GM15510 (cell line): Measurements from ENCODE around the gene SLC25A23.
A peak's percentile ranks its signal among the peaks of the same experiment; 100 is the strongest.

ENCODE experiments used
- POLR2A ChIP-seq: IDR thresholded peaks from 3 replicates; pipeline ENCODE4 v1.6.1; 2011; ENCODE audit warnings: borderline replicate concordance; ENCODE audit not compliant: insufficient read length; ENCODE audit errors: extremely low read depth

The SLC25A23 gene

DNA sequence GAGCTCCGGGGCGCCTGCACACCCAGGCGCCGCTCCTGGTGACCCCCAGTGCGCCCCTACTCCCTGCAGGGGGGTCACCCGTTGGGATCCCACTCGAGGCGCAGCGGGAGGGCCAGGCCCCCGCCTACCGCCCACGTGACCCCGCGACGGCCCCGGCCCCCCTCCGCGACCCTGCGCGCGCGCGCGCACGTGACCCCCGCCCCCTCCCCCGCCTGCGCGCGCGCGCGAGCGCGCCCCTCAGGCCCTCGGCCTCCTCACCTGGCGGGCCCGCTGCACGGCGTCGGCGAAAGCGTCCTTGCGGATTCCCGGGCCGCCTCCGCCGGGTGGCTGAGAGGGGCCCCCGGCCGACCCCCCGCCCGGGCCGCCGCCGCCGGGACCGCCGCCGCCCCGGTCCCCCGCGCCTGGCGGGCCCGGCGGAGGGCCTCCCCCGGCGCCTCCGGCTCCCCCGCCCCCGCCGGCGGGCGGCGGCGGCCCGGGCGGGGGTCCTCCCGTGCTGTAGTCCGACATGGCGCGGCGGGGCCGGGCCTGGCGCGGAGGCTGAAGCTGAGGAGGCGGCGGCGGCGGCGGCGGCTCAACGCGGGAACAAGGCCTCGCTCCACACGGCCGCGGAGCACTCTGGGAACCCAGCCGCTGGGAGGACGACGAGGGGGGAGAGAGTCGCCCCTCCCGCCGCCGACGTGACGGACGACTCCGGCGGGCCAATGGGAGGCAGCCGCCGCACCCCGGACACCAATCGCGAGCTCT is 35.2 kb downstream of the SLC25A23 start, which contains the start of gene KHSRP:
TSS of gene KHSRP (minus strand) at position 617 of the 744 bp plus-strand sequence. CDS start at position 507, 110 bp downstream.
- TF ChIP-seq POLR2A = peak; percentile 90

DNA sequence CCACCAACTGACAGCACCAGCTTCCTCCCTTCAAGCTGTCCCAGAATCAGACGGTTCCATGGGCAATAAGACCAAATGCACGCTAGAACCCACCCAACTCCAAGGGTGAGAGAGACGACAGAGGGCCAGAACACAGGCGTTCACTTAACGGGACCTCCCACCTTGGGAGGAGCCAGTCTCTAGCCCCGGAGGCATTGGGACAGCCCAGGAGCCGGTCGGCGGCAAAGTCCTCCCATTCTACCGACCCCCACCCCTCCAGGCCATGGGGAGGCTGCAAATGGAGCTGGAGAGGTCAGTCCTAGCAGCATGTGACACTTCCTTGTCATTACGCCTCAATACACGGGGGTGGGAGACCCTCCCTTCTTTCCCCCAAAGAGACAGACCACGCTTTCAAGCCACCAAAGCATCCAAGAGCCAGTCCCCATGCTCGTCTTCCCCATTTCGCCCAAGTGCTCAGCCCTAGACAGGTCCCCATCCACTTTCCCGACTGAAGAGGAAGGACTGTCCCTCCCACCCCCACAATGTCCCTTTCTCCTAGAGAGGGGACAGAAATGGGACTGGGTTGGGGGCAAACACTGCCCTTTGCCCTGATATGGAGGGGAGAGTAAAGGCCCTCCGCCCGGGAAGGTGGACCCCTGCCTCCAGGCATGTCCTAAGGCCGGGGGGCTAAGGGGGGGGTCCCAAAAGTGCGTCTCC is 35.9 kb downstream of the SLC25A23 start:
- no peak for TF ChIP-seq POLR2A

- no peak for TF ChIP-seq POLR2A
These were observed 38.2 kb downstream of the SLC25A23 start for GRCh38 chr19:6421075-6422014.

DNA sequence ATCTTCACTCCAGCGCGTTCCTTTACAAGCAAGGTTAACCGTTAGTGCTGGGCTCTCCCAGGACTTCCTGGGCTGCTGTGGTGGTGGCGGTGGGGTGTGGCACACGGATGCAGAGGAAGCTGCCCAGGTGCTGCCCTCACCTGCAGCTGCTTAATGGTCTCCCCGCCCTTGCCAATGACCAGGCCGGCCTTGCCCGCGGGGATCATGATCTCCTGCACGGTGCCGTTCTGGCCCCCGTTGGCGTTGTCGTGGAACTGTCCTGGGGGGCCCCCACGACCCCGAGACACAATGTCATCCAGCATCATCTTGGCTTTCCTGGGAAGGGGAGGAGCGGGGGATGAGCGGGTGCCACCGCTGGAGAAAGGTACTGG is 41.0 kb downstream of the SLC25A23 start:
- no peak for TF ChIP-seq POLR2A

DNA sequence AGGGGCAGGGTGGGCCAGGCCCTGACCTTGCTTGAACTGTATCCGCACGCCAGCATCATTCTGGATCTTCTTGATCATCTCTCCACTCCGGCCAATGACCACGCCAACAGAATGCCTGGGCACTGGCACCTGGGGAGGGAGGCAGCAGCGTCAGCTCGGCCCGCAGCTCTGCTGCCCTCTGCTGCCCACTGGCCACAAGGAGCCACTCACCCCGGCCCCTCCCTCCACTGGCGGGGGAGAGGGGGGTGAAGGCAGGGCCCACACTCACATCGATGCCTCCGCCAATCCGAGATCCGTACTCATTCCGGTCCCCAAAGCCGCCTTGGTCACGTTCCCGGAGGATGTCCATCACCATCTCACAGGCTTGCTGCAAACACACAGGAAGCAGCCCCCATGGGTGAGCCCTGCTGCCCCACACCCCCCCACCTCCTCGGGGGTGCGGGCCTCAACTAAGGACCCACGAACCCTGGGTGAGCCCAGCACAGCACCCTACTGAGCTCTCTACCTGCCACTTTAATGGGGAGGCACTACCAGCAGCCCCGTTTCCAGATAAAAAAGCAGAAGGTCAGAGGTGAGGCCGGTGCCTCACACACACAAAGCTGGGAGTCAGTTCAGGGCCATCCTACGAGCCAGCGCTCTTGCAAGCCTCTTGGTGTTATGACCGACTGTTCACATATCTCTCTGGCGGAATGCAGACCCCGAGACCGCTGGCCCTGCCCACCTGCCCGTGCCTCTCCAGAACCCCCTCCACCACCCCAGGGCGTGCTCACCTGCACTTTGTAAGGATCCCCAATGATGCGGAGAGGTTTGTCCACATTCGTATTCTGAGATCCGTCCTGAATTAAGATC is 41.7 kb downstream of the SLC25A23 start:
- TF ChIP-seq POLR2A = no peak

DNA sequence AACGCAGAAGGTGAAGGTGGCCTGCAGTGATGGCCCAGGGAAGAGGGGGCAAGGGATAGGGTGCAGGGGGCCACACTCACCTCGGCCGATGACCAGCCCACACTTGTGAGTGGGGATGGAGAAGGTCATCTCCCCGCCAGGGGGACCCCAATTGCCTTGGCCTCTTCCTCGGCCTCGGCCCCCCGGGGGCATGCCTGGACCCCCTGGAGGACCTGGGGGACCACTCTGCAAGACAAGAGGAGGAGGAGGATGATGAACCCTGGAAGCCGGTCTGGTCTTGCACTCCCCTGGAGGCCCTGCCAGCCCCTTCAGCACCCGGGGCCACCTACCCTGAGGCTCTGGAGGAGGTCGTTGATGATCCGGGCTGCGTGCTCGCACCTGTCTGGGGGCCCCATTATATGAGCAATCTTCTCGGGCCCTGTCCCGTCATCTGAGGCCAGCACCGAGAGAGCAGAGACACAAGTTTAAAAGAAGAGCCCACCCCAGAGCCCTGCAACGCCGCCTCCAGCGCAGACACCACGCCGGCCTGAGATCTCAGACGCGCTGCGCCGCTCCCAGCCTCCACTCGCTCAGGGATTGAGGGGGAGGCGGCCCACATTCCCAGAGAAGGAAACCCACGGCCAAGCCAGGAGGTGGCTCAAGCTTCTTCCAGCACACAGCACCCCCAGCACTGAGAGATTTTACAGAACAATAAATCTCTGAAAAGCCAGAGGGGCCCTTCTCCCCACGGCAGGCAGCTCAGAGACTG is 42.8 kb downstream of the SLC25A23 start:
- no peak for TF ChIP-seq POLR2A

DNA sequence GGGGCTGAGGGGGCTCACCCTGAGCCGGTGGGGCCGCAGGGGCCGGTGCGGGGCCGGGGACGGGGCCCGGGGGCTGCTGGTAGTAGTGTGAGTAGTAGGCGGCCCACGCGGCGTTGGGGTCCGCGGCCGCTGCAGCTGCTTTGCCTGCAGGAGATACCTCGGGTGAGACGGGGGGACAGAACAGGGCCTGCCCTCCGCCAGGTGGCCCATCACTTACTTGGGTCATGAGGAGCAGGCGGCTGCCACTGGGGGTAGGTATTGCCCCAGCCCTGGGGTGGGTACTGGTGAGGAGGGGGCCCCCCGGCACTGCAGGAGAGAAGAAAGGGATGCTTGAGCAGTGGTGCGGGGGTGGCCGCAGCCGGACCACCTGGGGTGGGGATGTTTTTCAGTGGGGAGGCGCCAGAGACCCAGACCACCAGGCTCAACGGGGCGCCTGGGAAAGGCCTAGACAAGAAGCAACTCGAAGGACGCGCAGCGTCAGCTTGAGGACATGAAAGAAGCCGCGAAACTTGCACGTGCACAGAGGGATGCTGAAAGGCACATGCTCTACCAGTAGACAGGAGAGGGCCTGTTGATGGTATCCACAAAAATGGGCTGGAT is 43.9 kb downstream of the SLC25A23 start:
- TF ChIP-seq POLR2A = no peak

DNA sequence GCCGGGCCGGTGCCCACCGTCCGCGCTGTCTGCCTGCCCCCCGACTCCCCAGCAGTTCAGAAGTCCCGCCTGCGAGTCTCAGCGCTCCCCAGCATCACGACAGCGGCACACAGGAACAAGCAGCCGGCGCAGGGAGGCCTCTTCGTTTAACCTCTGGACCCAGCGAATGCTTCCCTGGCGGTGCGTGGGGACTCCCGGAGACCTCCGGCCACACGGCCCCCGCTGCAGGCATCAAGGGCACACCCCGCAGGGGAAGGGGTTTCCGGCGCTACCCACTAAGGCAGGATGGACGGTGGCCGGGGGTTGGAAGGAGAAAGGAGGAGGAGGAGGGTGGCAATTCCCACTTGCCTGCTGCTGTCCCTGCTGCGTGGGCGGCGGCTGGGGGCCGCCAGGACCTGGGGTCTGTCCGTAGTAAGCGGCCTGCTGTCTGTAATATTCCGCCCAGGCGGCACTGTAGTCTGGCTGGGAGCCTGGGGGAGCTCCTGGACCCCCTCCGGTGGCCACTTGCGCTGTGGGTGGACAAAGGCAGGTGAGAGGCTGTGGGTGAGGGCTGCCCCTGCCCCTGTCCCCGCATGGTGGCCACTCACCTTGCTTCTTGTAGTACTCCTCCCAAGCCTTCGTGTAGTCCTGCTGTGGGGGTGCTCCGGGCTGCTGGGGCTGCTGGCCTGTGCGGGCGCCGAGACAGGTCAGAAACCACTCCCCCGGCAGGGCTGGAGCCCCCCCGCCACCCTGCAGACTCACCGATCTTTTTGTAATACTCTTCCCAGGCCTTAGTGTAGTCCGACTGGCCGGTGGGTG is 44.6 kb downstream of the SLC25A23 start:
- TF ChIP-seq POLR2A = no peak

DNA sequence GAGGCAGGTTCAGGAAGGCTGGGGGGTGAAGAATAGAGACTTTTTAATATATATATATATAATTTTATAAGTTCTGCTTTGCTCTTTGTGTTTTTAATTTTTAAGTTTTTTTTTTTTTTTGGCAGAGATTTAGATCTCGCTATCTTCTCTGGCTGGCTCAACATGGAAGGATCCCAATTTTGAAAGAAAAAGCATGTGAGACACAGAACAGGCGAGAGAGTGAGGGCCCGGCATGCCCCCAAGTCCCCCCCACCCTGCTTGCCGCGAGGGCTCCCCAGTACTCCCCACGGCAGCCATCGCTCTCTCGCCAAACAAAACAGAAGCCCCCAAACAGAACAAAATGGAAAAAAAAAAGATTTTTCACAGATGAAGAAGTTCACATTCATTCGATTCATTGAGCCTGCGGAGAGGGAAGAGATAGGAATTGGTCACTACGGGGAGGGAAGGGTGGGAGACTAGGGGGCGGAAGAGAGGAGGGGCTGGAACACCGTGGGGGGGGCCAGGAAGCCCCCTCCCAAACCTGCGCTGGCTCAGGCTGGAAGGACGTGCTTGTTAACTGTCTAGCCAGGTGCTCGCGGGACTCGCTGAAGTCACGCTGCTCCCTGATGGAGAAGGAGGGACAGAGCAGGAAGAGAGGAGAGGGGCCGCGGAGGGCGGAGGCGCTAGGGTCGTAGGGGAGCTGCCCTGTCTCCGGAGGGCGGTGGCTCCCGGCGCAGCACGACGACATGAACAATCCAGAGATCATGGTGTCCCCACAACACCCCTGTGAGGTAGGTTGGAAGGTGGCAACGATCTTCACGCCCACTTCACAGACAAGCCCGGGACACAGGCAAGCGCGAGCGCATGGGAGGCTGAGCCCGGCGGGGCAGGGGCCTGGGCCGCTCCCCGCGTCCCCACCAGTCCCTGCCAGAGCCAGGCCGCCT is 45.6 kb downstream of the SLC25A23 start:
- no peak for TF ChIP-seq POLR2A

- no peak for TF ChIP-seq POLR2A
These were observed 46.3 kb downstream of the SLC25A23 start for GRCh38 chr19:6413291-6413690.

- no peak for TF ChIP-seq POLR2A
These were observed 47.0 kb downstream of the SLC25A23 start for GRCh38 chr19:6412447-6413091.

DNA sequence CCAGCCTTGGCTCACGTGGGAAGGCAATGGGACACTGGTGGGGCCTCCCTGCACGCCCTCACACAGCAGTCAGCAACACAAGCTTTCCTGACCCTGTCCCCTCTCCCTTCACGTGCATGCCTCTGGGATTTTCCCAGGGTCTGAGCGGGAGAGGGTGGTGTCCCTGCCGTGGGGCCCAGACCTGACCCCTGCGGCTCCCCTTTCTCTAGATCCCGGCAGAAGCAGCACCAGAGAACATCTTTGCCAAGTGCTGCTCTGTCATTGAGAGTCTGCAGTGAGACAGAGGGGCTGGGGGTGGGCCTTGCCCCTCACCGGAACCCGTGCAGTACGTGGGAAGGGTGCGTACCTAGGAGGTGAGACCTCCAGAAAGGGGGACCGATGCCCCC is 47.5 kb downstream of the SLC25A23 start:
- TF ChIP-seq POLR2A = no peak
